ENCODE data around the gene BICC1. TPM values are rescaled to one million over a fixed set of nuclear protein-coding genes. Genes with fewer than 3 reads are reported as not detected.
A peak's percentile ranks its signal among the peaks of the same experiment; 100 is the strongest.

Gene BICC1
- total RNA-seq, 1 donor from 2014 or later, result 9.3 TPM

DNA sequence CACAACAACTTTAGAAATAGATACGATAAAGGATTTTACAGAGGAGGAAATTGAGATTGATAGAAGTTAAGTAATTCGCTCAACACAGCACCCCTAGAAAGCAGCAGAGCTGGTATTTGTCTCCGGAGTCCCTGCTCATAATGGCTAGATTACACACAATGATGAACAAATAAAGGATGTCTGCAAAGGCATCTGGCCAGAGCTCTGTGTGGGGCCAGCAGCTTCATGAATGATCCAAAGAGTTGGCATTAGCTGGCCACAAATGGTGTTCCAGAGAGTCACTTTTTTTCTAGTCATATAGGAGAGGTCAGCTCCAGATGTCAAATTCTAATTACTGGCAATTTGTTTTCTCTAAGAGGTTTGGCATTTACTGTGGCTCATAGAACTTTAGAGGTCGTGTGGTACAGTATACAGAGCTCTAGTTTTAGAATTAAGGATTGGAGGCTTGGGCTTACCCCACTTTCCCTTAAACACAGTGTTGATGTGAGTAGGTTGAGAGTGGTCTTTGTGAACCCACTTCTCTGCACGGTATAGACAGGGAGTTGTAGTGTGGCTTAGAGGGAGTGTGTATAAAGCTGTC lies 186.2 kb downstream of the BICC1 start:
- TF ChIP-seq, protein P1, sequence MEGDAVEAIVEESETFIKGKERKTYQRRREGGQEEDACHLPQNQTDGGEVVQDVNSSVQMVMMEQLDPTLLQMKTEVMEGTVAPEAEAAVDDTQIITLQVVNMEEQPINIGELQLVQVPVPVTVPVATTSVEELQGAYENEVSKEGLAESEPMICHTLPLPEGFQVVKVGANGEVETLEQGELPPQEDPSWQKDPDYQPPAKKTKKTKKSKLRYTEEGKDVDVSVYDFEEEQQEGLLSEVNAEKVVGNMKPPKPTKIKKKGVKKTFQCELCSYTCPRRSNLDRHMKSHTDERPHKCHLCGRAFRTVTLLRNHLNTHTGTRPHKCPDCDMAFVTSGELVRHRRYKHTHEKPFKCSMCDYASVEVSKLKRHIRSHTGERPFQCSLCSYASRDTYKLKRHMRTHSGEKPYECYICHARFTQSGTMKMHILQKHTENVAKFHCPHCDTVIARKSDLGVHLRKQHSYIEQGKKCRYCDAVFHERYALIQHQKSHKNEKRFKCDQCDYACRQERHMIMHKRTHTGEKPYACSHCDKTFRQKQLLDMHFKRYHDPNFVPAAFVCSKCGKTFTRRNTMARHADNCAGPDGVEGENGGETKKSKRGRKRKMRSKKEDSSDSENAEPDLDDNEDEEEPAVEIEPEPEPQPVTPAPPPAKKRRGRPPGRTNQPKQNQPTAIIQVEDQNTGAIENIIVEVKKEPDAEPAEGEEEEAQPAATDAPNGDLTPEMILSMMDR (IDR thresholded peaks at IDR 0.05), result no peak
- intact Hi-C loops (cut with DNase I), result no loop called here
- DNase-seq (ENCODE audit: low spot score in 2 of 2), result no peak
- H3K4me1 ChIP-seq, result peaks cover 0 to 16% of the 10 kb centered on the region in 2 donors
- H3K9me3 ChIP-seq, result peaks cover 0 to 3% of the 10 kb centered on the region in 2 donors
- H3K27ac ChIP-seq, result no peak overlapping the region
- no peaks in the 10 kb centered on the region for H3K36me3 ChIP-seq
- no peak overlapping the region for H3K4me3 ChIP-seq
- H3K27me3 ChIP-seq, result no peaks in the 10 kb centered on the region

DNA sequence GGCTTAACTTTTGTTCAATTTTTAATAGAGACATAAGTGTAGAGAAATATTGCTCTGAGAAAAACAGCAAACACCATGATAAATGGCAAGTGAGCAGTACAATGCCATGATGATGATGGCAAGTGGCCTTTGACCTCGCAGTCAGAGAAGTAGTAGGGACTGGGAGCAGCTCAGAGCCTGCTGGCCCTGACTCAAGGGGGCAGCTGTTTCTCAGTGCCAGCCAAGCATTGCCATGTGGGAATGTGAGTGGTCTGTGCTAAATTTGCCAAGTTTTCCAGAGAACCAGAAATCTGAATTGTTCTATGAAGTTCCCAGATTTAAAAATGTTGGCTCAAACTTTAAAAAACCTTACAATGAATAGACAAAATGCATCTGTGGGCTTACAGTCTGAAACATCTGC lies 187.9 kb downstream of the BICC1 start:
- peaks cover 0 to 26% of the 10 kb centered on the region in 2 donors for H3K4me1 ChIP-seq
- H3K27ac ChIP-seq, result peak overlapping the region; percentile 51 to 67
- H3K4me3 ChIP-seq, result no peak overlapping the region
- no peaks in the 10 kb centered on the region for H3K9me3 ChIP-seq
- intact Hi-C loops (cut with DNase I), result loop anchor here (5.0 kb wide), 1 partner anchor 188 kb away; the partner anchor contains the start of gene BICC1
- DNase-seq (ENCODE audit: low spot score in 2 of 2), result no peak
- H3K36me3 ChIP-seq, result no peaks in the 10 kb centered on the region
- H3K27me3 ChIP-seq, result no peaks in the 10 kb centered on the region
- TF ChIP-seq, protein P1 (IDR thresholded peaks at IDR 0.05), result no peak

DNA sequence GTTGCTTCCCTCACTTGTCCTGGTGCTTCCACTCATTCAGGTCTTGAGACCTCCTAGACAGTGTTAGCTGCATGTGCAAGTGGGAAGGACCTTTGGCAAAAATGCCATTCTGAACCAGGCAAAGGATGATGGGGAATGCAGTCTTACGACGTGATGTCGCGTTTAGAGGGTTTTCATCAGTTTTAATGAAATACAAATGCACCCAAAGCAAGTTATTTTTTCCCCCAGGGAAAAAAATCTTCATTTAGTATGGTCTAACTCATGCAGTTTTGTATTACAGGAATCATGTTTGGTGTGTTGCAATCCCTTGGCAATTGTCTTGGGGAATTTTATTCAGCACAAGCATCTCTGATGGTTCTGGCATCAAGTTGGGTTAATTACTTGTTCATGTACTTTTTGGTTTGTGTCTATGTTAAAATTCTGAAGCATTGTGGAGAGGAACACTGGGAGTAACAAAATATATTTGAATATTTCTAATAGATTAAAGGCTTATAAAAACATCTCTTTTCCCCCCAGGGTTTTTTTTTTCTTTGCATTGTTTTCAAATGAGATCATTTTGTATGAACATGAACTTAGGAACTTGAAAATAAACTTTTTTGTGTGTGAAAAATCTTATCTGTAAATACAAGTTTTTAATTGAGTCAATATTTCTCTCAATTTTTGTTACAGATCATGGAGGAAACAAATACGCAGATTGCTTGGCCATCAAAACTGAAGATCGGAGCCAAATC lies 188.9 kb downstream of the BICC1 start:
- no peak overlapping the region for H3K4me3 ChIP-seq
- peak in 1 of 2 donors; percentile 69 for DNase-seq (ENCODE audit: low spot score in 2 of 2)
- peak overlapping the region; percentile 51 to 67 for H3K27ac ChIP-seq
- H3K9me3 ChIP-seq, result no peaks in the 10 kb centered on the region
- H3K4me1 ChIP-seq, result peaks cover 0 to 28% of the 10 kb centered on the region in 2 donors
- TF ChIP-seq, protein P1 (IDR thresholded peaks at IDR 0.05), result no peak
- intact Hi-C loops (cut with DNase I), result loop anchor here (5.0 kb wide), 1 partner anchor 189 kb away; the partner anchor contains the start of gene BICC1
- no peaks in the 10 kb centered on the region for H3K27me3 ChIP-seq
- no peaks in the 10 kb centered on the region for H3K36me3 ChIP-seq

DNA sequence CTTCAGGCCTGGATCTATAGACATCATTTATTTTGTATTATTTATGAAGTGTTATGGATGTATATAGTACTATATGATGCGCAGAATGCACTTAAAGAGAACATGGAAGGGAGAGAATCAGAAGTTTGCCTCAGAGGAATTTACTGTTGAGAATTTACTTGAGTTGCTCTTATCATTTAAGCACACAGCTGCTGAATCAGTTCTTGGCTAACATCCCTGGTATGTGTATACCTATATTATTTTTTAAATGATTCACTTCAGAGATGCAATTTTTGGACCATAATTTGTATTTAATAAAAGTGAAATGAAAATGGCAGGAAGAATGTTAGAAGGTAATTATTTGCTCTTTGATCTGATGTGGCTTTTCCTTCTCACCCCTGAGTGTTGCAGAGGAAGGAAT lies 191.6 kb downstream of the BICC1 start:
- Histone ChIP-seq H3K4me1 (peaks cover 0 to 28% of the 10 kb centered on the region in 2 donors), H3K4me3 (peak overlapping the region in 1 of 2 donors; percentile 2), H3K36me3 (no peaks in the 10 kb centered on the region), H3K27ac (peak overlapping the region; percentile 66 to 70), H3K27me3 (no peaks in the 10 kb centered on the region), H3K9me3 (no peaks in the 10 kb centered on the region)
- TF ChIP-seq, protein P1 (IDR thresholded peaks at IDR 0.05), result no peak
- DNase-seq (ENCODE audit: low spot score in 2 of 2), result no peak
- intact Hi-C loops (cut with DNase I), result loop anchor here (5.0 kb wide), 1 partner anchor 192 kb away; the partner anchor contains the start of gene BICC1

DNA sequence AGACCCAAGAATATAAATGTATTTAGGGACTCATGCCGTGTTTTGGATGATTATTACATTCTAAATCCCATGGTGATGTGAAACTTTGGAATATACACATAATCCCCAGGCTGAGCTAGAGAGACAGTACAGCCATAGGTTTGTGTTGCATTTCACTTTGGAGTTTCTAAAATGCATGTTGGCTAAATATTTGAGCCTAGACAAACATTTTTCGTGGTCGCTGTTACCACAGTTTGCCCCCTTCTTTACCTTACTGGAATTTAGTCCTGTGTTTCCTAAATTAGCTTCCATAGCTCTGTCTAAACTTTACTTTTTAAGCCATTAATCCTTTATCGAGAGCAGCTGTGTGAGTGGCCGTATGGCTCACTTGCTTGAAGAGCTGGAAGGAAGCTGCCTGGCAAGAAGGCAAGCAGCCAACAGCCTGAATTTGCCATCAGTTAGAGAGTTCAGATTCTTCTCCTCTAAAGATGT lies 192.0 kb downstream of the BICC1 start:
- H3K36me3 ChIP-seq, result no peaks in the 10 kb centered on the region
- TF ChIP-seq, protein P1 (IDR thresholded peaks at IDR 0.05), result no peak
- H3K4me3 ChIP-seq, result peak overlapping the region; percentile 2 to 7
- H3K27ac ChIP-seq, result peak overlapping the region; percentile 66 to 70
- peaks cover 0 to 28% of the 10 kb centered on the region in 2 donors for H3K4me1 ChIP-seq
- H3K9me3 ChIP-seq, result no peaks in the 10 kb centered on the region
- no peaks in the 10 kb centered on the region for H3K27me3 ChIP-seq
- DNase-seq (ENCODE audit: low spot score in 2 of 2), result peak in 1 of 2 donors; percentile 67
- intact Hi-C loops (cut with DNase I), result loop anchor here (5.0 kb wide), 1 partner anchor 192 kb away; the partner anchor contains the start of gene BICC1

Data from ascending aorta (tissue), 2 donors.